Measurements from ENCODE around the gene ARHGEF28. TPM values are rescaled to one million over a fixed set of nuclear protein-coding genes. Genes with fewer than 3 reads are reported as not detected.

Gene ARHGEF28
- total RNA-seq, 1 donor from 2014 or later = 0.11 TPM

GRCh38 chr5:73944581-73944980 lies 318.6 kb downstream of the ARHGEF28 start:
- Histone ChIP-seq H3K4me1 (peaks cover 39% of the 10 kb centered on the region), H3F3A (ENCODE audit: low read depth) (no peaks in the 10 kb centered on the region), H3K4me3 (no peak overlapping the region), H3K9ac (no peak overlapping the region), H3K4me2 (no peak overlapping the region), H4K20me1 (ENCODE audit: low read depth) (no peaks in the 10 kb centered on the region), H3K36me3 (no peaks in the 10 kb centered on the region), H3K79me2 (ENCODE audit: low read depth) (no peaks in the 10 kb centered on the region), H3K27me3 (no peaks in the 10 kb centered on the region), H3K27ac (no peak overlapping the region), H3K9me3 (ENCODE audit: low read depth) (no peaks in the 10 kb centered on the region), H2AFZ (replicated peaks) (no peak overlapping the region)
- H3K4me3 Mint-ChIP-seq = no peak overlapping the region
- peaks cover 44% of the 10 kb centered on the region for H3K4me1 Mint-ChIP-seq
- peaks cover 7% of the 10 kb centered on the region for H3K9me3 Mint-ChIP-seq
- H3K36me3 Mint-ChIP-seq = peaks cover 3% of the 10 kb centered on the region
- TF ChIP-seq EZH2phosphoT487 (IDR thresholded peaks at IDR 0.05) (no peak), EZH2 (IDR thresholded peaks at IDR 0.05) (no peak), CTCF (IDR thresholded peaks at IDR 0.05) (no peak)
- no peak for DNase-seq (ENCODE audit: low spot score)
- no peak overlapping the region for H3K27ac Mint-ChIP-seq
- H3K27me3 Mint-ChIP-seq (ENCODE audit: insufficient read depth, low read depth) = peaks cover 2% of the 10 kb centered on the region

GRCh38 chr5:73945505-73945904 lies 319.5 kb downstream of the ARHGEF28 start:
- no peaks in the 10 kb centered on the region for H3K36me3 ChIP-seq
- peaks cover 3% of the 10 kb centered on the region for H3K36me3 Mint-ChIP-seq
- H3K27me3 ChIP-seq = no peaks in the 10 kb centered on the region
- H3K4me2 ChIP-seq = no peak overlapping the region
- peaks cover 39% of the 10 kb centered on the region for H3K4me1 ChIP-seq
- no peaks in the 10 kb centered on the region for H3F3A ChIP-seq (ENCODE audit: low read depth)
- H3K4me3 ChIP-seq = no peak overlapping the region
- no peak overlapping the region for H3K27ac Mint-ChIP-seq
- H3K9me3 Mint-ChIP-seq = peaks cover 7% of the 10 kb centered on the region
- no peak overlapping the region for H3K9ac ChIP-seq
- DNase-seq (ENCODE audit: low spot score) = peak; percentile 14
- peaks cover 2% of the 10 kb centered on the region for H3K27me3 Mint-ChIP-seq (ENCODE audit: insufficient read depth, low read depth)
- peak; percentile 42 for TF ChIP-seq CTCF (IDR thresholded peaks at IDR 0.05)
- TF ChIP-seq EZH2 (IDR thresholded peaks at IDR 0.05) = no peak
- TF ChIP-seq EZH2phosphoT487 (IDR thresholded peaks at IDR 0.05) = no peak
- no peaks in the 10 kb centered on the region for H4K20me1 ChIP-seq (ENCODE audit: low read depth)
- no peak overlapping the region for H2AFZ ChIP-seq (replicated peaks)
- peaks cover 40% of the 10 kb centered on the region for H3K4me1 Mint-ChIP-seq
- no peak overlapping the region for H3K27ac ChIP-seq
- no peaks in the 10 kb centered on the region for H3K79me2 ChIP-seq (ENCODE audit: low read depth)
- H3K4me3 Mint-ChIP-seq = no peak overlapping the region
- H3K9me3 ChIP-seq (ENCODE audit: low read depth) = no peaks in the 10 kb centered on the region

- Mint-ChIP-seq H3K27me3 (ENCODE audit: insufficient read depth, low read depth) (peaks cover 2% of the 10 kb centered on the region), H3K27ac (no peak overlapping the region), H3K9me3 (peaks cover 7% of the 10 kb centered on the region), H3K4me1 (peaks cover 32% of the 10 kb centered on the region), H3K4me3 (no peak overlapping the region), H3K36me3 (peaks cover 3% of the 10 kb centered on the region)
- H3K79me2 ChIP-seq (ENCODE audit: low read depth) = no peaks in the 10 kb centered on the region
- H3K36me3 ChIP-seq = no peaks in the 10 kb centered on the region
- H2AFZ ChIP-seq (replicated peaks) = no peak overlapping the region
- H3K4me1 ChIP-seq = peaks cover 37% of the 10 kb centered on the region
- no peak overlapping the region for H3K27ac ChIP-seq
- no peaks in the 10 kb centered on the region for H3K27me3 ChIP-seq
- H3K4me2 ChIP-seq = no peak overlapping the region
- H4K20me1 ChIP-seq (ENCODE audit: low read depth) = no peaks in the 10 kb centered on the region
- H3F3A ChIP-seq (ENCODE audit: low read depth) = no peaks in the 10 kb centered on the region
- H3K9me3 ChIP-seq (ENCODE audit: low read depth) = no peaks in the 10 kb centered on the region
- no peak overlapping the region for H3K4me3 ChIP-seq
- no peak overlapping the region for H3K9ac ChIP-seq
- no peak for DNase-seq (ENCODE audit: low spot score)
- TF ChIP-seq EZH2 (IDR thresholded peaks at IDR 0.05) (no peak), CTCF (IDR thresholded peaks at IDR 0.05) (no peak), EZH2phosphoT487 (IDR thresholded peaks at IDR 0.05) (no peak)
These were observed 320.3 kb downstream of the ARHGEF28 start for GRCh38 chr5:73946278-73946677.
